ENCODE data around the gene PIK3R2. TPM values are rescaled to one million over a fixed set of nuclear protein-coding genes. Genes with fewer than 3 reads are reported as not detected.

Gene PIK3R2
- total RNA-seq, 1 donor: 3.7 TPM

- Histone ChIP-seq H3K4me3 (ENCODE audit: low read length) (no peak overlapping the region), H3K9me3 (ENCODE audit: low read depth, low read length) (no peaks in the 10 kb centered on the region), H3K4me1 (ENCODE audit: insufficient read depth, low read length) (peaks cover 30% of the 10 kb centered on the region), H3K27me3 (ENCODE audit: insufficient read depth, low read length) (no peaks in the 10 kb centered on the region)
These were observed 41.2 kb downstream of the PIK3R2 start for GRCh38 chr19:18194181-18194530.

- Histone ChIP-seq H3K27me3 (ENCODE audit: insufficient read depth, low read length) (no peaks in the 10 kb centered on the region), H3K4me1 (ENCODE audit: insufficient read depth, low read length) (peaks cover 30% of the 10 kb centered on the region), H3K4me3 (ENCODE audit: low read length) (no peak overlapping the region), H3K9me3 (ENCODE audit: low read depth, low read length) (no peaks in the 10 kb centered on the region)
These were observed 41.7 kb downstream of the PIK3R2 start for GRCh38 chr19:18194554-18195238.

GRCh38 chr19:18196511-18196845 lies 43.5 kb downstream of the PIK3R2 start:
- H3K9me3 ChIP-seq (ENCODE audit: low read depth, low read length): no peaks in the 10 kb centered on the region
- peaks cover 28% of the 10 kb centered on the region for H3K4me1 ChIP-seq (ENCODE audit: insufficient read depth, low read length)
- H3K27me3 ChIP-seq (ENCODE audit: insufficient read depth, low read length): no peaks in the 10 kb centered on the region
- H3K4me3 ChIP-seq (ENCODE audit: low read length): no peak overlapping the region

GRCh38 chr19:18197306-18197705 lies 44.3 kb downstream of the PIK3R2 start:
- Histone ChIP-seq H3K27me3 (ENCODE audit: insufficient read depth, low read length) (no peaks in the 10 kb centered on the region), H3K9me3 (ENCODE audit: low read depth, low read length) (no peaks in the 10 kb centered on the region), H3K4me3 (ENCODE audit: low read length) (no peak overlapping the region), H3K4me1 (ENCODE audit: insufficient read depth, low read length) (peaks cover 21% of the 10 kb centered on the region)

GRCh38 chr19:18197941-18198340 lies 45.0 kb downstream of the PIK3R2 start:
- H3K9me3 ChIP-seq (ENCODE audit: low read depth, low read length): no peaks in the 10 kb centered on the region
- no peaks in the 10 kb centered on the region for H3K27me3 ChIP-seq (ENCODE audit: insufficient read depth, low read length)
- H3K4me3 ChIP-seq (ENCODE audit: low read length): no peak overlapping the region
- peaks cover 24% of the 10 kb centered on the region for H3K4me1 ChIP-seq (ENCODE audit: insufficient read depth, low read length)

GRCh38 chr19:18198374-18198773 lies 45.4 kb downstream of the PIK3R2 start:
- H3K27me3 ChIP-seq (ENCODE audit: insufficient read depth, low read length): no peaks in the 10 kb centered on the region
- no peak overlapping the region for H3K4me3 ChIP-seq (ENCODE audit: low read length)
- peaks cover 27% of the 10 kb centered on the region for H3K4me1 ChIP-seq (ENCODE audit: insufficient read depth, low read length)
- H3K9me3 ChIP-seq (ENCODE audit: low read depth, low read length): no peaks in the 10 kb centered on the region

GRCh38 chr19:18202397-18202777 lies 49.4 kb downstream of the PIK3R2 start:
- H3K27me3 ChIP-seq (ENCODE audit: insufficient read depth, low read length): no peaks in the 10 kb centered on the region
- H3K9me3 ChIP-seq (ENCODE audit: low read depth, low read length): no peaks in the 10 kb centered on the region
- H3K4me1 ChIP-seq (ENCODE audit: insufficient read depth, low read length): peaks cover 28% of the 10 kb centered on the region
- H3K4me3 ChIP-seq (ENCODE audit: low read length): no peak overlapping the region

- Histone ChIP-seq H3K9me3 (ENCODE audit: low read depth, low read length) (no peaks in the 10 kb centered on the region), H3K27me3 (ENCODE audit: insufficient read depth, low read length) (no peaks in the 10 kb centered on the region), H3K4me1 (ENCODE audit: insufficient read depth, low read length) (peaks cover 28% of the 10 kb centered on the region), H3K4me3 (ENCODE audit: low read length) (peak overlapping the region; percentile 56)
These were observed 49.9 kb downstream of the PIK3R2 start for GRCh38 chr19:18202778-18203407.

GRCh38 chr19:18203408-18203862 lies 50.5 kb downstream of the PIK3R2 start:
- H3K9me3 ChIP-seq (ENCODE audit: low read depth, low read length): no peaks in the 10 kb centered on the region
- H3K4me1 ChIP-seq (ENCODE audit: insufficient read depth, low read length): peaks cover 28% of the 10 kb centered on the region
- H3K27me3 ChIP-seq (ENCODE audit: insufficient read depth, low read length): no peaks in the 10 kb centered on the region
- peak overlapping the region; percentile 56 for H3K4me3 ChIP-seq (ENCODE audit: low read length)

GRCh38 chr19:18203863-18204393 lies 51.0 kb downstream of the PIK3R2 start, which contains the start of gene RAB3A:
RAB3A (minus strand) TSS chr19:18204042; CDS start chr19:18202740, 1,302 bp downstream.
- Histone ChIP-seq H3K4me3 (ENCODE audit: low read length) (peak within 1 kb of the TSS; percentile 56), H3K9me3 (ENCODE audit: low read depth, low read length) (no peaks in the 10 kb centered on the region), H3K4me1 (ENCODE audit: insufficient read depth, low read length) (peaks cover 28% of the 10 kb centered on the region), H3K27me3 (ENCODE audit: insufficient read depth, low read length) (peaks cover 3% of the 10 kb centered on the region)

GRCh38 chr19:18204394-18205199 lies 51.6 kb downstream of the PIK3R2 start:
- Histone ChIP-seq H3K4me1 (ENCODE audit: insufficient read depth, low read length) (peaks cover 28% of the 10 kb centered on the region), H3K27me3 (ENCODE audit: insufficient read depth, low read length) (peaks cover 3% of the 10 kb centered on the region), H3K4me3 (ENCODE audit: low read length) (peak overlapping the region; percentile 55), H3K9me3 (ENCODE audit: low read depth, low read length) (no peaks in the 10 kb centered on the region)

- H3K9me3 ChIP-seq (ENCODE audit: low read depth, low read length): no peaks in the 10 kb centered on the region
- H3K27me3 ChIP-seq (ENCODE audit: insufficient read depth, low read length): peaks cover 3% of the 10 kb centered on the region
- peaks cover 28% of the 10 kb centered on the region for H3K4me1 ChIP-seq (ENCODE audit: insufficient read depth, low read length)
- peak overlapping the region; percentile 55 for H3K4me3 ChIP-seq (ENCODE audit: low read length)
These were observed 52.4 kb downstream of the PIK3R2 start for GRCh38 chr19:18205200-18205892.

- H3K4me1 ChIP-seq (ENCODE audit: insufficient read depth, low read length): peaks cover 28% of the 10 kb centered on the region
- no peak overlapping the region for H3K4me3 ChIP-seq (ENCODE audit: low read length)
These were observed 53.1 kb downstream of the PIK3R2 start for GRCh38 chr19:18206018-18206417.

GRCh38 chr19:18208098-18208951 lies 55.4 kb downstream of the PIK3R2 start:
- peaks cover 3% of the 10 kb centered on the region for H3K27me3 ChIP-seq (ENCODE audit: insufficient read depth, low read length)
- peaks cover 18% of the 10 kb centered on the region for H3K4me1 ChIP-seq (ENCODE audit: insufficient read depth, low read length)
- H3K4me3 ChIP-seq (ENCODE audit: low read length): no peak overlapping the region
- no peaks in the 10 kb centered on the region for H3K9me3 ChIP-seq (ENCODE audit: low read depth, low read length)

More at GRCh38 chr19:18206018-18206417, 53.1 kb downstream of the PIK3R2 start:
- Histone ChIP-seq H3K9me3 (ENCODE audit: low read depth, low read length) (no peaks in the 10 kb centered on the region), H3K27me3 (ENCODE audit: insufficient read depth, low read length) (peaks cover 3% of the 10 kb centered on the region)
